ENCODE results near the gene CARMIL1.

Gene CARMIL1

GRCh38 chr6:25324066-25324762 is 45.0 kb downstream of the CARMIL1 start:
- H3K79me1 ChIP-seq (ENCODE audit: low read length) = peaks cover 3% of the 10 kb centered on the region
- no peak overlapping the region for H3K4me3 ChIP-seq (ENCODE audit: low read depth, low read length)
- H2BK12ac ChIP-seq (ENCODE audit: low read length) = no peak overlapping the region
- no peaks in the 10 kb centered on the region for H3K36me3 ChIP-seq (ENCODE audit: control insufficient read depth in 1 of 2, insufficient read depth in 2 of 2, low read length in 2 of 2)
- no peaks in the 10 kb centered on the region for H3K27me3 ChIP-seq (ENCODE audit: insufficient read depth, low read length)
- H3K4me1 ChIP-seq (ENCODE audit: control insufficient read depth in 1 of 2, insufficient read depth in 2 of 2, low read length in 2 of 2) = peaks cover 4 to 7% of the 10 kb centered on the region in 2 experiments
- WGBS (ENCODE audit: extremely low coverage, insufficient coverage, insufficient read length) = no CpG with 5 or more reads among the region's 1 CpG
- no peak overlapping the region for H4K8ac ChIP-seq (ENCODE audit: low read depth, low read length)
- H3K23ac ChIP-seq (ENCODE audit: low read length) = no peak overlapping the region
- no peak overlapping the region for H3K4ac ChIP-seq (ENCODE audit: low read depth, low read length)
- no peak overlapping the region for H3K14ac ChIP-seq (ENCODE audit: low read length)
- no peak overlapping the region for H4K12ac ChIP-seq (ENCODE audit: low read depth, low read length)
- H2AFZ ChIP-seq (ENCODE audit: insufficient read depth, low read length, poor library complexity) = no peak overlapping the region
- no peak overlapping the region for H3K4me2 ChIP-seq (ENCODE audit: low read length)
- H2AK5ac ChIP-seq (ENCODE audit: low read length) = peak overlapping the region; percentile 15
- DNase-seq = peak in 1 of 2 donors; percentile 40
- no peak overlapping the region for H4K91ac ChIP-seq (ENCODE audit: low read depth, low read length)
- H2BK120ac ChIP-seq (ENCODE audit: insufficient read depth, low read length, poor library complexity) = no peak overlapping the region
- H3K79me2 ChIP-seq (ENCODE audit: control insufficient read depth, insufficient read depth, low read length, poor library complexity) = peaks cover 3% of the 10 kb centered on the region
- H3K18ac ChIP-seq (ENCODE audit: low read length) = peak overlapping the region; percentile 41
- H3K27ac ChIP-seq (ENCODE audit: low read depth, low read length) = no peak overlapping the region
- no peaks in the 10 kb centered on the region for H3K9me3 ChIP-seq (ENCODE audit: insufficient read depth, low read depth, low read length)
- no peak overlapping the region for H2BK5ac ChIP-seq (ENCODE audit: low read depth, low read length, poor library complexity)
- no peak overlapping the region for H3K9ac ChIP-seq (ENCODE audit: low read length)

GRCh38 chr6:25326126-25326525 is 47.0 kb downstream of the CARMIL1 start:
- no peaks in the 10 kb centered on the region for H3K9me3 ChIP-seq (ENCODE audit: insufficient read depth, low read depth, low read length)
- no peak overlapping the region for H3K9ac ChIP-seq (ENCODE audit: low read length)
- no CpG with 5 or more reads among the region's 4 CpGs for WGBS (ENCODE audit: extremely low coverage, insufficient coverage, insufficient read length)
- no peak overlapping the region for H2BK12ac ChIP-seq (ENCODE audit: low read length)
- H3K4me3 ChIP-seq (ENCODE audit: low read depth, low read length) = no peak overlapping the region
- H2AK5ac ChIP-seq (ENCODE audit: low read length) = no peak overlapping the region
- H2BK120ac ChIP-seq (ENCODE audit: insufficient read depth, low read length, poor library complexity) = no peak overlapping the region
- no peak overlapping the region for H4K91ac ChIP-seq (ENCODE audit: low read depth, low read length)
- H3K27me3 ChIP-seq (ENCODE audit: insufficient read depth, low read length) = no peaks in the 10 kb centered on the region
- H3K79me2 ChIP-seq (ENCODE audit: control insufficient read depth, insufficient read depth, low read length, poor library complexity) = peaks cover 3% of the 10 kb centered on the region
- H3K18ac ChIP-seq (ENCODE audit: low read length) = no peak overlapping the region
- H3K36me3 ChIP-seq (ENCODE audit: control insufficient read depth in 1 of 2, insufficient read depth in 2 of 2, low read length in 2 of 2) = no peaks in the 10 kb centered on the region
- no peak overlapping the region for H3K27ac ChIP-seq (ENCODE audit: low read depth, low read length)
- H3K4ac ChIP-seq (ENCODE audit: low read depth, low read length) = no peak overlapping the region
- H3K14ac ChIP-seq (ENCODE audit: low read length) = no peak overlapping the region
- H2AFZ ChIP-seq (ENCODE audit: insufficient read depth, low read length, poor library complexity) = no peak overlapping the region
- H3K79me1 ChIP-seq (ENCODE audit: low read length) = peaks cover 3% of the 10 kb centered on the region
- no peak overlapping the region for H4K12ac ChIP-seq (ENCODE audit: low read depth, low read length)
- H3K23ac ChIP-seq (ENCODE audit: low read length) = no peak overlapping the region
- no peak overlapping the region for H3K4me2 ChIP-seq (ENCODE audit: low read length)
- H2BK5ac ChIP-seq (ENCODE audit: low read depth, low read length, poor library complexity) = no peak overlapping the region
- H3K4me1 ChIP-seq (ENCODE audit: control insufficient read depth in 1 of 2, insufficient read depth in 2 of 2, low read length in 2 of 2) = peaks cover 4 to 7% of the 10 kb centered on the region in 2 experiments
- no peak for DNase-seq
- no peak overlapping the region for H4K8ac ChIP-seq (ENCODE audit: low read depth, low read length)

GRCh38 chr6:25326960-25327359 is 47.8 kb downstream of the CARMIL1 start:
- no peaks in the 10 kb centered on the region for H3K9me3 ChIP-seq (ENCODE audit: insufficient read depth, low read depth, low read length)
- H4K91ac ChIP-seq (ENCODE audit: low read depth, low read length) = no peak overlapping the region
- H4K12ac ChIP-seq (ENCODE audit: low read depth, low read length) = no peak overlapping the region
- H2AFZ ChIP-seq (ENCODE audit: insufficient read depth, low read length, poor library complexity) = no peak overlapping the region
- H3K18ac ChIP-seq (ENCODE audit: low read length) = no peak overlapping the region
- H3K4me1 ChIP-seq (ENCODE audit: control insufficient read depth in 1 of 2, insufficient read depth in 2 of 2, low read length in 2 of 2) = peaks cover 4 to 7% of the 10 kb centered on the region in 2 experiments
- no peak overlapping the region for H4K8ac ChIP-seq (ENCODE audit: low read depth, low read length)
- H2BK5ac ChIP-seq (ENCODE audit: low read depth, low read length, poor library complexity) = no peak overlapping the region
- no peak overlapping the region for H3K4me3 ChIP-seq (ENCODE audit: low read depth, low read length)
- no peak overlapping the region for H3K23ac ChIP-seq (ENCODE audit: low read length)
- no peak overlapping the region for H2BK120ac ChIP-seq (ENCODE audit: insufficient read depth, low read length, poor library complexity)
- no peaks in the 10 kb centered on the region for H3K36me3 ChIP-seq (ENCODE audit: control insufficient read depth in 1 of 2, insufficient read depth in 2 of 2, low read length in 2 of 2)
- peaks cover 3% of the 10 kb centered on the region for H3K79me1 ChIP-seq (ENCODE audit: low read length)
- no peak overlapping the region for H3K9ac ChIP-seq (ENCODE audit: low read length)
- no peak overlapping the region for H2BK12ac ChIP-seq (ENCODE audit: low read length)
- DNase-seq = no peak
- no peak overlapping the region for H3K4me2 ChIP-seq (ENCODE audit: low read length)
- WGBS (ENCODE audit: extremely low coverage, insufficient coverage, insufficient read length) = no CpG with 5 or more reads among the region's 4 CpGs
- H3K27ac ChIP-seq (ENCODE audit: low read depth, low read length) = no peak overlapping the region
- no peak overlapping the region for H3K4ac ChIP-seq (ENCODE audit: low read depth, low read length)
- H2AK5ac ChIP-seq (ENCODE audit: low read length) = no peak overlapping the region
- H3K14ac ChIP-seq (ENCODE audit: low read length) = no peak overlapping the region
- peaks cover 3% of the 10 kb centered on the region for H3K79me2 ChIP-seq (ENCODE audit: control insufficient read depth, insufficient read depth, low read length, poor library complexity)
- no peaks in the 10 kb centered on the region for H3K27me3 ChIP-seq (ENCODE audit: insufficient read depth, low read length)

- Histone ChIP-seq H3K79me2 (ENCODE audit: control insufficient read depth, insufficient read depth, low read length, poor library complexity) (peaks cover 3% of the 10 kb centered on the region), H3K4ac (ENCODE audit: low read depth, low read length) (no peak overlapping the region), H4K91ac (ENCODE audit: low read depth, low read length) (no peak overlapping the region), H3K9ac (ENCODE audit: low read length) (no peak overlapping the region), H3K18ac (ENCODE audit: low read length) (no peak overlapping the region), H4K8ac (ENCODE audit: low read depth, low read length) (no peak overlapping the region), H4K12ac (ENCODE audit: low read depth, low read length) (no peak overlapping the region), H2BK5ac (ENCODE audit: low read depth, low read length, poor library complexity) (no peak overlapping the region), H2AK5ac (ENCODE audit: low read length) (no peak overlapping the region), H2AFZ (ENCODE audit: insufficient read depth, low read length, poor library complexity) (no peak overlapping the region), H3K23ac (ENCODE audit: low read length) (no peak overlapping the region), H3K27me3 (ENCODE audit: insufficient read depth, low read length) (no peaks in the 10 kb centered on the region), H3K4me3 (ENCODE audit: low read depth, low read length) (no peak overlapping the region), H2BK12ac (ENCODE audit: low read length) (no peak overlapping the region), H3K79me1 (ENCODE audit: low read length) (peaks cover 3% of the 10 kb centered on the region), H3K9me3 (ENCODE audit: insufficient read depth, low read depth, low read length) (no peaks in the 10 kb centered on the region), H3K4me2 (ENCODE audit: low read length) (no peak overlapping the region), H2BK120ac (ENCODE audit: insufficient read depth, low read length, poor library complexity) (no peak overlapping the region), H3K36me3 (ENCODE audit: control insufficient read depth in 1 of 2, insufficient read depth in 2 of 2, low read length in 2 of 2) (no peaks in the 10 kb centered on the region), H3K4me1 (ENCODE audit: control insufficient read depth in 1 of 2, insufficient read depth in 2 of 2, low read length in 2 of 2) (peaks cover 4 to 7% of the 10 kb centered on the region in 2 experiments), H3K14ac (ENCODE audit: low read length) (no peak overlapping the region), H3K27ac (ENCODE audit: low read depth, low read length) (no peak overlapping the region)
- no peak for DNase-seq
- WGBS (ENCODE audit: extremely low coverage, insufficient coverage, insufficient read length) = no CpG with 5 or more reads among the region's 2 CpGs
These were observed 48.3 kb downstream of the CARMIL1 start for GRCh38 chr6:25327432-25327831.
